Left renal cortex interstitium (tissue), 4 donors: Measurements from ENCODE around the gene ARMC9. TPM values are rescaled to one million over a fixed set of nuclear protein-coding genes. Genes with fewer than 3 reads are reported as not detected.
"Not testable (repeated sequence)": the region's sequence is repeated elsewhere in the genome, so short reads cannot be mapped to it uniquely, and the experiment has no call there.

Source experiments
- DNase-seq, 4 donors: peaks; one replicate each; pipeline ENCODE4 v3.0.0-alpha.2; 2013; ENCODE audit warnings: low read depth in 4 of 4, low spot score in 2 of 4, missing footprints in 1 of 4
- polyA plus RNA-seq, 4 donors: library from polyadenylated mRNA; unstranded; fragments of 120-200 nt; gene quantifications; one replicate each; pipeline ENCODE4 v1.2.1, GENCODE V29; 2013; ENCODE audit not compliant: insufficient read length in 4 of 4

Gene ARMC9
- polyA plus RNA-seq, 4 donors: 23.9 to 36.5 (median 28.8) TPM

- DNase-seq: not testable (repeated sequence)
Observed at GRCh38 chr2:231304259-231304658, 105.8 kb downstream of the ARMC9 start.

GRCh38 chr2:231305221-231305620 lies 106.8 kb downstream of the ARMC9 start:
- DNase-seq: no peak

- DNase-seq: no peak
Observed at GRCh38 chr2:231306791-231307393, 108.5 kb downstream of the ARMC9 start.

- no peak for DNase-seq
Observed at GRCh38 chr2:231308219-231308618, 109.8 kb downstream of the ARMC9 start.

GRCh38 chr2:231308631-231309428 lies 110.4 kb downstream of the ARMC9 start:
- DNase-seq: no peak

GRCh38 chr2:231312066-231312465 lies 113.6 kb downstream of the ARMC9 start:
- no peak for DNase-seq

- DNase-seq: no peak
Observed at GRCh38 chr2:231315896-231316295, 117.5 kb downstream of the ARMC9 start.

- no peak for DNase-seq
Observed at GRCh38 chr2:231317579-231317978, 119.1 kb downstream of the ARMC9 start.

- DNase-seq: no peak
Observed at GRCh38 chr2:231318436-231318835, 120.0 kb downstream of the ARMC9 start.

GRCh38 chr2:231318954-231319353 lies 120.5 kb downstream of the ARMC9 start:
- DNase-seq: no peak

- DNase-seq: no peak
Observed at GRCh38 chr2:231319867-231320266, 121.4 kb downstream of the ARMC9 start.

GRCh38 chr2:231321021-231321420 lies 122.6 kb downstream of the ARMC9 start:
- DNase-seq: no peak

- DNase-seq: no peak
Observed at GRCh38 chr2:231321556-231322334, 123.3 kb downstream of the ARMC9 start.

GRCh38 chr2:231323316-231323715 lies 124.9 kb downstream of the ARMC9 start:
- no peak for DNase-seq

GRCh38 chr2:231325826-231326225 lies 127.4 kb downstream of the ARMC9 start:
- DNase-seq: no peak

- no peak for DNase-seq
Observed at GRCh38 chr2:231326404-231326803, 128.0 kb downstream of the ARMC9 start.

GRCh38 chr2:231330311-231330710 lies 131.9 kb downstream of the ARMC9 start:
- no peak for DNase-seq

- DNase-seq: no peak
Observed at GRCh38 chr2:231331533-231331932, 133.1 kb downstream of the ARMC9 start.

GRCh38 chr2:231332388-231332787 lies 134.0 kb downstream of the ARMC9 start:
- no peak for DNase-seq

GRCh38 chr2:231332872-231333500 lies 134.6 kb downstream of the ARMC9 start:
- DNase-seq: no peak
